Stimulated activated CD4-positive, alpha-beta T cell treated with anti-CD3 and anti-CD28 coated beads, Interleukin-1b, Interleukin-23, amount 100 ng/mL, for 1 hour (primary cell): Measurements from ENCODE around the gene CNOT6L.
A peak's percentile ranks its signal among the peaks of the same experiment; 100 is the strongest.
"Not testable (repeated sequence)": the region's sequence is repeated elsewhere in the genome, so short reads cannot be mapped to it uniquely, and the experiment has no call there.

ENCODE experiments used
- DNase-seq, 2 donors: peaks; one replicate each; pipeline ENCODE4 v3.0.0-alpha.2; 2020; ENCODE audit warnings: low read depth in 2 of 2

CNOT6L gene

DNA sequence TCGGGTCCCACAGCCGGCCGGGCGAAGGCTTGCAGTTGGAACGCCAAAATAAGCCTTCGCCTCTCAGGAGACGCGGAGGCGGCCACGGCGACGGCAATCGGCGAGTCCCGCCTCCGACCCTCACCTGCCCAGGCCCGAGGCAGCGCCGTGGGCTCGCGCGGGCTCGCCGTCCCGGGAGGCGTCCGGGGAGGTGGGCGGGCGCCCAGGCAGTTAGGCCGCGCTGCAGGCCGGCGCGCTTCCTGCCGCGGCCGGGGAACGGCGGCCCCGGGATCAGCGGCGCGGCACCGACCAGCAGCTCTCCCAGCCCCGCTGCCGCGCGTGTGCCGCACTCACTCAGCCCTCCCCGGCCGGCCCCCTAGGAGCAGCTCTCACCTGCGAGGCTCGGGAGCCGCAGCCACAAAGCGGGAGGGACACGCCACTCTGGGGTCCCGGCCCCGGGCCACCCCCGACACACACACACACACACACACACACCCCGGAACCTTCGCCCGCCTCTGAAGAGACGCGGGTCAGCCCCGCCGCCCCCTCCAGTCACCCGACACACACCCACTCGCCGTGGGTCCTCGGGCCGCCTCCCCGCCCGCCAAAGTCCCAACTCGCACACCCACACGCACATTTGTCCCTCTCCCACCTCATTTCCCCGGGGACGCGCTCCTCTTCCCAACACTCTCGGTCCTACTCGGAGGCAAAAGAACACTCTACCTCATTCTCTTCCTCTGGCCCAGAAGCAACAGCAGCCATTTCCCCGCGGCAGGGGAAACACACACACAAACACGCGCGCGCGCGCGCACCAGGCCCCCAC lies at the start of gene CNOT6L:
Gene CNOT6L, minus strand, starts transcription at position 767 of the 802 bp plus-strand sequence. Its CDS starts 60 bp downstream, at position 707.
- DNase-seq, result peak in 1 of 2 donors; percentile 19

DNA sequence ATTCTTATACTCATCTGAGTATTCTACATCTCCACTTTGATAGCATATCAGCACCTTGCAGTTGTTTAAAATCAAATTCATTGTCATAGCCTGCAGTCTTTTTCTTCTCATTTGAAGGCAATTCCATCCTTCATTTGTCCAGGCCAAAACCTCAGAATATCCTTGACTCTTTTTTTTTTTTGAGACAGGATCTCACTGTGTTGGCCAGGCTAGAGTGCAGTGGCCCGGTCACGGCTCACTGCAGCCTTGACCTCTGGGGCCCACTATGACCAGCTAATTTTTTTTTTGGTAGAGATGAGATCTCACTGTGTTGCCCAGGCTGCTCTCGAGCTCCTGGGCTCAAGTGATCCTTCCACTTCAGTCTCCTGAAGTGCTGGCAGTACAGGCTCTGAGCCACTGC lies 46.1 kb upstream of the CNOT6L start:
- DNase-seq, result no peak

DNA sequence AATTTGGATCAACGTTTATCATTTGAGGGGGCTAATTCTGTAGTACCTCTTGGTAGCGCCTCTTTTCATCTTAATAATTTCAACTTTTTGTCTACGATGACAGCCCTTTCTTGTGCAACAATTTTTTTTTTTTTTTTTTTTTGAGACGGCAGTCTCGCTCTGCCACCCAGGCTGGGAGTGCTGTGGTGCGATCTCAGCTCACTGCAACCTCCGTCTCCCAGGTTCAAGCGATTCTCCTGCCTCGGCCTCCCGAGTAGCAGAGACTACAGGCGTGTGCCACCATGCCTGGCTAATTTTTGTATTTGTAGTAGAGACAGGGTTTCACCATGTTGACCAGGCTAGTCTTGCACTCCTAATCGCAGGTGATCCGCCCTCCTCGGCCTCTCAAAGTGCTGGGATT lies 44.2 kb upstream of the CNOT6L start:
- not testable (repeated sequence) for DNase-seq

DNA sequence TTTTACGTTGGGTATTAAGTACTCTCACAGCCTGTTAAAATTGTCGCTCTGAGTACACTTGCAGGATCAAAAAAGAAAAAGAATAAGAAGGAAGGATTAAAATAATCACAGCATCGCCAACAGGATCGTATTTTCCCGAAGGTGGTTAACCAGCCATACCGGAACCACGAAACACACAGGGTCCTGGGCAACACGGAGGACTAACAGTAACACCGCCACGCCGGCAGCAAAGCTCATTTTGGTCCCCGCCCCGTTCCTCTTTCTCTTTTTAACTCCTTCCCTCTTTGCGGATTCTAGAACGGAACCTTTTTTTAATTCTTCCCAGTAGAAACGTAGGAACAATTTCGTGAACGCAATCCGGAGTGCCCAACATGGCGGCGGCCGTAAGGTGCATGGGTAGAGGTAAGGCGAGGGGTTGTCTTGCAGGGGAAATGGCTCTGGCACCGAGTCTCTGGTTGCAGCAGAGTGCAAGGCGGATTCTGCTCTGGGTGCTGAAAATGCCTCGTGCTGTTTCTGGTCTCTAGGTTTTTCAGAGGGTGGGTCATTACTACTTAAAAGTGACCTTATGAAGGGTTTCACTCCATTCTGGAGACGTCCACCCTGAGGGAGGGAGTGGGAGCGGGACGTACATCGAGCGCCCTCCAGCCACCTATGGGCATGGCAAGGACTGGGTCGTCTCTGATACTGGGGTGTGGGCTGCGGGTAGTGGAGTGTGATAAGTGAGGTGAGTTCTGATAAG lies 43.5 kb upstream of the CNOT6L start, which contains the start of gene MRPL1:
Gene MRPL1, plus strand, starts transcription at position 353 of the 739 bp plus-strand sequence. Its CDS starts 19 bp downstream, at position 372.
- DNase-seq, result peak; percentile 65 to 68

DNA sequence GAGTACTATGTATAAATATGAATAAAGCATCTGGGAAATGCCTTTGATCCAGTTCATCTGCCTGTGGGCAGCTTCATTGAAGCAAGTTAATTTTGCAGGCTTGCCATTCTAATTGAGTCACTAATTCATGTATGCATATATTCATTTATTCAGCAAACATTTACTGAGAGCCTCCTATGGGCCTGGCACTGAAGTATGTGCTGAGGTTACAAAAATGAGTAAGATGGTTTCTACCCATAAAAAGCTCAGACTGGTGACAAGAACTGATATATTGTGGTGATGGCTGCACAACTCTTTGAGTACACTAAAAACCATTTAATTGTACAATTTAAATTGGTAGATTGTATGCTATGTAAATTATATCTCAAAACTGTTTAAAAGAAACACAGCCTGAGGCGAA lies 42.3 kb upstream of the CNOT6L start:
- no peak for DNase-seq

DNA sequence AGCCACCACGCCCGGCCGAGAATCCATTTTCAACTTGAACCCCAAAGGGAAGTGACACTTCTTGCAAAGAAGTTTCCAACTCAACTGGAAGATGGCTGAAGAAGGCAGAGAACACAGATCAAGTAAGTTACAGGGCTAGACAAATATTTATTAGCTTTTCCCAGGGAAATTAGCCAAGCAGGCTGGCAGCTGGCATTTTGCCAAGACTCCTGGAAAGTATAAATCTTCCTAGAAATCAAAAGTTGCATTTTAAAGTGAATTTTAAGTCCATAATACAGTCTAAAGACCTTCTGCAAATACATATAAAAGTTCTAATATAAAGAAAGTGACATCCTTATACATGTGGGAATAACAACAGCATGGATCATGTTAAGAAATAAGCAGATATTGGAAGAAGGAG lies 40.1 kb upstream of the CNOT6L start:
- no peak for DNase-seq

DNA sequence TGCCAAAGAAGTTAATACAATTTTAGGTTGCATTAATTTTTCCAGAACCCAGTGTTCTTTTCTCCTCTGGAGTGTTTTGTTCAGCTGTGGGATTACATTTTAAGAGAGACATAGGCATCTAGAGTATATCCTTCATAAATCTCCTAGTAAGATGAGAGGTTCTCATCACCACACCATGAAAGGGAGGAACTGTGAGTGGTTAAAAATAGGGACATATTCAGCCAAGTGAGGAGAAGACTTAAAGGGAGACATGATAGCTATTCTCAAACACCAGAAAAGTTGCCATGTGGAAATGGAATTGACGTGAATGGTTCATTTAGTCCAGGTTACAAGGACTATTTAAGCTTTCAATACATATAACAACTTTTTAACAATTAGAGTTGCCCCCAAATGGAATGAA lies 37.0 kb upstream of the CNOT6L start:
- no peak for DNase-seq

DNA sequence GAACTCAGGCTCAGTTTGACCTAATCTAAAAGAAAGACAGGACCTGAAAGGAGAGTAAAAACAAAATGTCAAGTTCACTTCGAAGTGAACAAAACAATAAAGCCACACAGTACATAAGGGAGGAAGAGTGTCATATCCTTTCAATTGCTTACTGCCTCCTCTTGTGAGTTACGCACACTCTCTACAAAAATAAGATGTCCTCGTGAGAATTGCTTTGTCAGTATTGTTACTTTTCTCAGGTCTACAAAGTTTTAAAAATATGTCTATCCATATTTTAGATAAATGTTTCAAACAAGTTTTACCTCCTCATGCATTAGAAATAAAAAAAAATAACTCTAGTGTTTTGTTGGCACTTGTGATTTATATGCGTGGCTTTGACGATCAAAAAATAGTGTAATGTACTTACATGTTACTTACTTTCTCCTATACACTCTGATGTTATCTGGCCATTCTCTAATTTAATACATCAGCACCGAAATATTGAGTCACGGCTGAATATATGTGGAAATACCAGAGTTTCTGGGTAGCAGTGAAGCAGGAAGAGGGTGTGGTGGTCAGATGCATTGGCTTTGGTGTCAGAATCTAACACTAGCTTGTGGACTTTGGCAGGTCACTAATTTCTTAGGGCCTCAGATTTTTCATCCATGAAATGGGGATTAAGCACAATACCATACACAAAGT lies 35.4 kb upstream of the CNOT6L start:
- no peak for DNase-seq

DNA sequence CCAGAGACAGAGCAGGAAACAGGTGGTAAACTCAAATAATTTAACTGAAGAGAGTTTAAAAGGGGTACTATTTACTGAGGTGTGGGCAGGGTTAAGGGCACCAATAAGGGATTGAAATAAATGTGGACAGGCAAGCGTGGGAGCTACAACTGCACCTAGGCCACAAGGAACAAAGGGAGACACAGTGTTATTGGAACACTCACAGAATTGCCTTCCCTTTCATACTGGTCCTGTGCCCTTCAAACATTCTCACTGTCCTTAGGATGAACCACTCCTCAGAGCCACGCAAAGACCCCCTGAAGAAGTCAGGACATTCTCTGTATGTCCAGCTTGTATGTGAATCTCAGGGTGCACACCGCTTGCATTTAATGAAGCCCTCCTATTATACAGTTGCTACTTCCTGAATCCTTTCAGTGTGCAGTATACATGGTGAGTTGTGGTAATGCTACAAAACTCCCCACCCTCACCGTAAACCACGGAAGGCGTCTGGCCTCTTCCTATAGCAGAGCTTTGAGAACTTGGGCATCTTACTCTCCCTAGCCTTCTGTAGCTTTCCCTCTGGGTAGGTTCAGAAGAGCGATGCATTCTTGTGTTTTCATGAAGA lies 33.8 kb upstream of the CNOT6L start:
- DNase-seq, result peak in 1 of 2 donors; percentile 18

DNA sequence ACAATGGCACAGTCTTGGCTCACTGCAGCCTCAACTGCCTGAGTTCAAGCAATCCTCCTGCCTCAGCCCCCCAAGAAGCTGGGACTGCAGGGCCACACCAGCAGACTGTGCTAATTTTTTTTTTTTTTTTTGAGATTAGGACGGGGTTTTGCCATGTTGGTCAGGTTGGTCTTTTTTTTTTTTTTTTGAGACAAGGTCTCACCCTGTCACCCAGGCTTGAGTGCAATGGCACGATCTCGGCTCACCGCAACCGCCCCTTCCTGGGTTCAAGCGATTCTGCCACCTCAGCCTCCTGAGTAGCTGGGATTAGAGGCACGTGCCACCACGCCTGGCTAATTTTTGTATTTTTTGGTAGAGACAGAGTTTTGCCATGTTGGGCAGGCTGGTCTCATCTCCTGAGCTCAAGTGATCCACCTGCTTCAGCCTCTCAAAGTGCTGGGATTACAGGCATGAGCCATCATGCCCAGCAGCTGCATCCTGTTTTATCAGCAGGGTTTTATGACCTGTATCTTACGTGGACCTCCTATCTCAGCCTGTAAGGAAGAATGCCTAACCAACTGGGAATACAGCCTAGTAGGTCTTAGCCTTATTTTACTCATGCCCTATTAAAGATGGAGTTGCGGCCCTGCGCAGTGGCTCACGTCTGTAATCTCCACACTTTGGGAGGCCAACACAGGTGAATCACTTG lies 30.3 kb upstream of the CNOT6L start:
- DNase-seq, result no peak

DNA sequence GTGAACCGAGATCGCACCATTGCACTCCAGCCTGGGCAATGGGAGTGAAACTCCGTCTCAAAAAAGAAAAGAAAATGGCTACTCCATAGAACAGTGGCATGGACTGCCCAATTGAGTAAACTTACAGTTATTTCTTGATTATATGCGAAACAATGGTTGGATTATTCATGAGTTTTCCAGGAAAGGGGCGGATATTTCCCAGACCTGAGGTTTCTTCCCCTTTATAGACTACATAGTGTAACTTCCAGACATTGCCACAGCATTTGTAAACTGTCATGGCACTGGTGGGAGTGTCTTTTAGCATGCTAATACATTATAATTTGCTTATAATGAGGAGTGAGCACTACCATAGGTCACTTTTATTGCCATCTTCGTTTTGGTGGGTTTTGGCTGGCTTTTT lies 29.3 kb upstream of the CNOT6L start:
- no peak for DNase-seq

DNA sequence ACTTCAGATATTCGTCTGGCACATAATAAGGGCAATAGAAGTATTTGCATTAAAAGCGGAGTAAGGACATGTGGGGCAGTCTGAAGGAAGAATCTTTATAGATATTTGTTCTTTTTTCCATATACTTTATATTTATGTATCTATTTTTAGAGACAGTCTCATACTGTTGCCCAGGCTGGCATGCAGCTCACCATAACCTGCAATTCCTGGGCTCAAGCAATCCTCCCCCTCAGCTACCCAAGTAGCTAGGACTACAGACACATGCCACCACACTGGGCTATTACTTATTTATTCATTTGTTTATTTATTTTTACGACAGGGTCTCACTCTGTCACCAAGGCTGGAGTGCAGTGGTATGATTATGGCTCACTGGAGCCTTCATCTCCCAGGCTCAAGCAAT lies 26.8 kb upstream of the CNOT6L start:
- no peak for DNase-seq

DNA sequence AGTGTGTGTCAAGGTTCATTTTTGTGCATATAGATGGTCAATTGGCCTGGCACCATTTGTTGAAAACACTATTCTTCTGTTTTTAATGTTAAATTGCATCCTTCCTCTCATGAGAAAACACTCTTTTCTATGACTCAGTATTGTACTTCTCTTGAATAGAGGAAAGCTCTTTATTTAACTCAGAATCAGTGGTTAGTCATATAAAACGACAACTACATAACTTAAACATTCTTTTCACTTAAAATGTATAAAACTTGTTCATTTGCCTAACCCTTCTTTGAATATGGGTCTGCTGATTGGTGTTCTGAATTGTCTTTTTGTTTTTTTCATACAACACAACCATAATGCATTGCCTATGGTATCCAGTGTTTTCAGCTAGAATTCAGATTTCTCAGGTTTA lies 26.2 kb upstream of the CNOT6L start:
- no peak for DNase-seq

DNA sequence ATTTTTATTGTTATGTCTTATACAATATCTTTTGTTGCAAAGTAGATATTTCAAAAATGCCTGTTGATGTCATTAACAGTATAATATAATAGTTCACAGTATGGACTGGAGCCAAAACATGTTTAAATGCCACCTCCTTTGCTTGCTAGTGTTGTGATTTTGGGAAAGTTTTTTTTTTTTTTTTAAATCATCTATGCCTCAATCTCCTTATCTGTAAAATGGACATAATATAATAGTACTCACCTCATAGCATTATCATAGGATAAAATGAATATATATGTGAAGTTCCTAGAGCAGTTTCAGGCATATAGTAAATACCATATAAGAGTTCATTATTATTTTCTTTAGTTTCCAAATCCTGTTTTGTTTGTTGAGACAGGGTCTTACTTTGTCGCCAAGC lies 25.2 kb upstream of the CNOT6L start:
- DNase-seq, result no peak

DNA sequence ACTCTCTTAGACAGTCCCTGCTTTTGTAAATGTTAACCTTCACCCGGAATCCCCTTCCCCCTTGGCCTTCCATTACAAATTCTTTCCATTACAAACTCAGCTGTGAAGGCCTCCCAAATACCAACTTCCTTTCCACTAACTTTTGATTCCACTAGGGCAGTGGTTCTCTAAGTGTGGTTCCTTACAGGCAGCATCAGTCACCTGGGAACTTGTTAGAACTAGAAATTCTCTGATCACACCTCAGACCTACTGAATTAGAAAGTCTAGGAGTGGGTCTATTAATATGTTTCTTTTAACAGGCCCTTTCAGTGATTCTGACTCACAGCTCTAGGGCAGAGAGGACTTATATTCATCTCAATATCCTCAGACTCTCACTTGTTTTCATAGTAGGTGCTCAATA lies 24.5 kb upstream of the CNOT6L start:
- DNase-seq, result no peak

DNA sequence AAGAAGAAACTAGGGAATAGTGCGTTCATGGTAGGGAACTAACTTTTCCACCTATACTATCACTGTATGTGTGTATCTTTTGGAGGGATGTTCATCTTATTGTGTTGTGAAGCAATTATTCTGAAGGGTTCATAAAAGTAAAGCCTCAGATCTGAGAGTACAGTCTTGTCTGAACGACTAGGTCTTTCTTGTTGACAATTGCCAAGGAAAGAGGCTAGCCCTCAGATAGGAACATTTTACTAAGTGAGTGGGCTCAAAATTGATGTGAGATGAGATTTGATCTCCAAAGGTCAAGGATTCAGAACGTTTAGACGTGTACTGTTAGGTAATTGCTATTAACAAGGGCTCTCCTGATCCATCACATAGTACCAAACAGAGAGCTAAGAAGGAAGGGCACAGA lies 15.2 kb upstream of the CNOT6L start:
- DNase-seq, result no peak

DNA sequence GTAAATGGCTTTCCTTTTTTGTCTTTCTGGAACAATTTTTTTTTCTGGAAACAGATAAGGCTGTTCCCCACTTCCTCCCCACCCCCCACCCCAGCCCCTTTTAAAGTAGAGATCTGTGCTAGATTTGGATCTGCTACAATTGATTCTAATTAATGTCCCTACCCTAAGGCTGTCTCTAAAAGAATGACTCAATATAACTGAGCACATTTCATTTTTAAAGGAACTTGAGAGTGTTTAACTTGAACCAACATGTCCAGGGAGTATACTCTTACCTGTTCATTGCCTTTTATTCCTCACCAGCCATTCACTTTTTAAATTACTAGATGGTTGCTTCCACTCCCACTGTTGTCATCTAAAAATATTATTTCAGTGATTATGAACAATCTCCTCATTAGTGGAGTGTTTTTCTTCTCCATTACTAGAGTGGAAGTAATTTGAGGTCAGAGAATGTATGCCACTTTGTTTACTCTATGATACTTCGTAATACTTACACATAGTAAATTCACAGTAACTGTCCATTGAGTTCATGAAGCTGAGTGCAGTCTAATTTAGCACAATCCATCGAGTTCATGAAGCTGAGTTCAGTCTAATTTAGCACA lies 14.1 kb upstream of the CNOT6L start:
- no peak for DNase-seq

DNA sequence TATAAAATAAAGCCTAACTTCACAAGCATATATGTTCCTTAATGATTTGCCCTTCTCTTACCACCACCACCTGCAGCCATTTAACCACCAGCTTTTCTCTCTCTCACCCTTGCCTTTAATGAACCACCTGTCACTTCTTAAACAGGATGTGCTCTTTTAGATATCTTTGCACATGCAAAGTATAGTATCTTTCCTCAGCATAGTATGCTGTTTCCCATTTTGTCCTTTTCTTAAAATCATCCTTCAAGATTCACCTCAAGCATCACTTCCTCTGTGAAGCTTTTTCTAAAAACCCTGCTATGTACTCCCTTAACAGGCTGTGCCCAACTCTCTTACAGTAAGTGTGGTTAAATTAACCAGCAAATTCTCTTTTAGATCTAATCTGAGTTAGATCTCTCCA lies 8.2 kb upstream of the CNOT6L start:
- DNase-seq, result no peak

DNA sequence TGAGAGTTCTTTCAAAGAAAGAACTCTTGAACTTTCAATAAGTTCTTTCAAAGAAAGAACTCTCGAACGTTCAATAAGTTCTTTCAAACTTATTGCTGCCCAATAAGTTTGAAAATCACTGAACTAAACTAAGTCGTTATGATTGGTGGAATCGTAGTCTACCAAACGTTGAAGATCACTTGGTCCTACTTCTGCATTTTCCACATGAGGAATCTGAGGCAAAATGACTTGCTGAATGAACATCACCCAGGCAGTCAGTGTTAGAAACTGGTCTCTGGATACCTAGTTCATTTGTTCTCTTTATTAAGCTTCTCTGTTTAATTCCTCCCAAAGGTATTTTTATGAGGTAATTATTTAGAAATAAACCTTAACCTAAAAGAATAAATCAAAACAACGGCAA lies 7.1 kb upstream of the CNOT6L start:
- no peak for DNase-seq

DNA sequence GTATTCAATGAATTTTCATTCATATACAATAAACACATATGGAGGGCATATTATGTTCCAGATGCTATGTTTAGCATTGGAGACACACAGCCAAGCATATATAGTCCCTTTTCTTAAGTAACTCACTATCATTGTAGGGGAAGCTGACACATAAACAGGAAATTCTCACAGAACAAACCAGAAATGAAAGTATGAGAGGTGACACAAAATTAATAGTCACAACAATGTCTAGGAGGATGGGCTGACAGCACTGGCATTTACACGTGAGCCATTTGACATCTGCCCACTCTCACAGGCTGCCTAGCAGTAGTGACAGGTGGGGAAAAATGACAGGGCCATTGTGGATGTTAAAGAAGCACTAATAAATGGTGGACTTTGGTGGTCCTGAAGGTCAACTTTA lies 2.6 kb upstream of the CNOT6L start:
- no peak for DNase-seq
